ENCODE data around the gene ADSL. TPM values are rescaled to one million over a fixed set of nuclear protein-coding genes. Genes with fewer than 3 reads are reported as not detected.

The ADSL gene
- 88.3 TPM for total RNA-seq

GRCh38 chr22:40346185-40347118 is at the start of gene ADSL:
Gene ADSL, plus strand, starts transcription at chr22:40346500. Its CDS starts 59 bp downstream, at chr22:40346559.

Other genes starting within 250 kb of the ADSL start
- gene TNRC6B, start 168.6 kb upstream of the ADSL start, total RNA-seq: 76.0 TPM
- gene SGSM3, start 24.1 kb downstream of the ADSL start, total RNA-seq: 120 TPM

Measured in metanephros (tissue), 1 donor.